Endothelial cell of umbilical vein (primary cell): Measurements from ENCODE around the gene RALGPS2. TPM values are rescaled to one million over a fixed set of nuclear protein-coding genes. Genes with fewer than 3 reads are reported as not detected.

Experiments
- BruUV-seq: library from RNA; stranded (reverse); fragments of 400-500 nt; replicated peaks from 2 replicates; lab custom pipeline; 2021; lab: Mats Ljungman, UMichigan
- CTCF ChIA-PET: fragments of 300-600, 350-600 bp; sonication (Branson Sonifier 250); formaldehyde crosslinking; loops from one replicate; lab custom pipeline; 2021; ENCODE audit warnings: antibody characterized with exemption, inconsistent platforms; lab: Charles Lee
- POLR2A ChIA-PET: fragments of 300-600, 350-600 bp; sonication (Branson Sonifier 250); formaldehyde crosslinking; loops from one replicate; lab custom pipeline; 2021; ENCODE audit warnings: antibody characterized with exemption, inconsistent platforms; lab: Charles Lee
- DNase-seq: peaks from one replicate; pipeline ENCODE4 v3.0.0-alpha.2; 2011; ENCODE audit warnings: low read depth, low spot score
- FAIRE-seq: peaks from 2 replicates; lab custom pipeline; 2011; peaks lifted over from hg19 to GRCh38; lab: Jason Lieb, UNC
- H2AFZ ChIP-seq: 2 replicates; pipeline ENCODE4 v1.6.0; 2012; ENCODE audit warnings: low read depth, low read length, control low read depth, inconsistent platforms
- H3K27ac ChIP-seq: 2 replicates; pipeline ENCODE4 v1.5.1; 2011; ENCODE audit warnings: low read depth, mild to moderate bottlenecking, control low read depth, low read length, moderate library complexity; ENCODE audit not compliant: insufficient read depth
- H3K27me3 ChIP-seq, 2 experiments: 2 replicates each; pipeline versions ENCODE4 v1.6.0 to v1.6.1; 2011; ENCODE audit warnings: low read length in 2 of 2, mixed read lengths in 1 of 2; ENCODE audit not compliant: control insufficient read depth in 2 of 2, insufficient read depth in 2 of 2
- H3K36me3 ChIP-seq, 2 experiments: 2 replicates in 1 of 2; 3 replicates in 1 of 2; pipeline ENCODE4 v1.5.1; 2011; ENCODE audit warnings: low read length in 2 of 2, mild to moderate bottlenecking in 1 of 2, moderate library complexity in 1 of 2; ENCODE audit not compliant: control insufficient read depth in 2 of 2, insufficient read depth in 2 of 2; ENCODE audit errors: extremely low read depth in 1 of 2
- H3K4me1 ChIP-seq: 3 replicates; pipeline ENCODE4 v1.5.1; 2011; ENCODE audit warnings: mild to moderate bottlenecking, low read length; ENCODE audit not compliant: control insufficient read depth, insufficient read depth; ENCODE audit errors: extremely low read depth
- H3K4me2 ChIP-seq: 2 replicates; pipeline ENCODE4 v1.6.1; 2011; ENCODE audit warnings: low read length, control low read depth, mixed read lengths; ENCODE audit not compliant: insufficient read depth
- H3K4me3 ChIP-seq, 3 experiments: fragments of 200-600 bp in 1 of 3; sonication (generic), shearing (Covaris generic) in 1 of 3; replicated peaks in 1 of 3; 2 replicates each; pipeline ENCODE4 v1.5.1; 2011 to 2016; ENCODE audit warnings: control low read depth in 3 of 3, low read length in 3 of 3, mild to moderate bottlenecking in 2 of 3, inconsistent platforms in 1 of 3, low read depth in 1 of 3, moderate library complexity in 1 of 3; ENCODE audit not compliant: insufficient read depth in 1 of 3
- H3K79me2 ChIP-seq: 2 replicates; pipeline ENCODE4 v1.6.0; 2012; ENCODE audit warnings: low read length, inconsistent platforms; ENCODE audit not compliant: control insufficient read depth, insufficient read depth
- H3K9ac ChIP-seq: replicated peaks from 2 replicates; pipeline ENCODE3; 2011; ENCODE audit warnings: low read length, control low read depth; ENCODE audit not compliant: insufficient read depth; ENCODE audit errors: extremely low read depth
- H3K9me1 ChIP-seq: replicated peaks from 3 replicates; pipeline ENCODE4 v1.6.0; 2011; ENCODE audit warnings: mild to moderate bottlenecking, low read length; ENCODE audit not compliant: control insufficient read depth, insufficient read depth; ENCODE audit errors: extremely low read depth
- H3K9me3 ChIP-seq: replicated peaks from 2 replicates; pipeline ENCODE4 v1.5.1; 2012; ENCODE audit warnings: low read length, inconsistent platforms; ENCODE audit not compliant: control insufficient read depth, insufficient read depth
- H4K20me1 ChIP-seq: replicated peaks from 2 replicates; pipeline ENCODE3; 2011; ENCODE audit warnings: mild to moderate bottlenecking, low read length; ENCODE audit not compliant: control insufficient read depth, insufficient read depth; ENCODE audit errors: extremely low read depth
- EZH2 ChIP-seq: IDR thresholded peaks from 2 replicates; pipeline ENCODE4 v1.6.1; 2012; ENCODE audit warnings: borderline replicate concordance, low read depth, mild to moderate bottlenecking, moderate library complexity, low read length, inconsistent platforms; ENCODE audit not compliant: severe bottlenecking
- FOS ChIP-seq: IDR thresholded peaks from 2 replicates; pipeline ENCODE4 v1.6.1; 2011; ENCODE audit warnings: mild to moderate bottlenecking, low read length, moderate library complexity, borderline replicate concordance; ENCODE audit not compliant: insufficient read depth
- GATA2 ChIP-seq: IDR thresholded peaks from 2 replicates; pipeline ENCODE4 v1.7.0; 2011; ENCODE audit warnings: low read depth, mild to moderate bottlenecking, moderate library complexity, mixed read lengths, low read length; ENCODE audit not compliant: insufficient read length, insufficient read depth
- JUN ChIP-seq: IDR thresholded peaks from 2 replicates; pipeline ENCODE4 v1.6.1; 2011; ENCODE audit warnings: borderline replicate concordance, low read depth; ENCODE audit not compliant: insufficient read length, insufficient read depth
- MYC ChIP-seq: IDR thresholded peaks from one replicate; pipeline ENCODE4 v1.6.1; 2011; ENCODE audit warnings: mild to moderate bottlenecking, low read depth, low read length
- POLR2A ChIP-seq: IDR thresholded peaks from 2 replicates; pipeline ENCODE4 v1.6.1; 2012; ENCODE audit warnings: low read depth, mild to moderate bottlenecking, control low read depth, low read length
- POLR2AphosphoS5 ChIP-seq: IDR thresholded peaks from 2 replicates; pipeline ENCODE4 v1.6.1; 2012; ENCODE audit warnings: low read depth, mild to moderate bottlenecking, control low read depth, low read length, moderate library complexity; ENCODE audit not compliant: insufficient read depth
- dilution Hi-C: fragments of 300-500 bp; cut with MboI; formaldehyde crosslinking; loops from one replicate; pipeline ENCODE4 v1.15.0; 2019; ENCODE audit warnings: low sequenced_read_pairs; ENCODE audit not compliant: extremely low pct_ligation_motif_present
- intact Hi-C: fragments of 100-400 bp; cut with micrococcal nuclease; formaldehyde crosslinking; loops from one replicate; pipeline ENCODE4 v1.10.0; 2022
- polyA plus RNA-seq, 4 experiments: library from polyadenylated mRNA; depleted of rRNA in 3 of 4; stranded (reverse) in 3 of 4; unstranded in 1 of 4; fragments of >200 nt; gene quantifications; 2 replicates each; pipeline versions ENCODE4 v1.2.1 to v1.2.3, GENCODE V29; 2011 to 2012; ENCODE audit warnings: missing spikeins in 1 of 4
- total RNA-seq: library from RNA; stranded (reverse); gene quantifications from 2 replicates; pipeline ENCODE4 v1.2.3, GENCODE V29; 2021
- TF ChIP-seq, protein P1 (sequence below), 2 donors: IDR thresholded peaks; 1 replicate in 1 of 2; 2 replicates in 1 of 2; pipeline ENCODE4 v1.5.1; 2011; ENCODE audit warnings: low read length in 2 of 2, mild to moderate bottlenecking in 2 of 2, moderate library complexity in 2 of 2, control low read depth in 1 of 2, inconsistent platforms in 1 of 2, low read depth in 1 of 2; ENCODE audit not compliant: insufficient read depth in 1 of 2; ENCODE audit errors: extremely low read depth in 1 of 2
- TF ChIP-seq, protein P2 (sequence below): IDR thresholded peaks from 2 replicates; pipeline ENCODE4 v1.6.1; 2011; ENCODE audit not compliant: insufficient read depth, insufficient read length

The RALGPS2 gene
- total and polyA plus RNA-seq, 2 donors (not counting 3 experiments of a cell fraction or from before 2014, with no cell fraction given): 4.6 to 27.7 TPM

DNA sequence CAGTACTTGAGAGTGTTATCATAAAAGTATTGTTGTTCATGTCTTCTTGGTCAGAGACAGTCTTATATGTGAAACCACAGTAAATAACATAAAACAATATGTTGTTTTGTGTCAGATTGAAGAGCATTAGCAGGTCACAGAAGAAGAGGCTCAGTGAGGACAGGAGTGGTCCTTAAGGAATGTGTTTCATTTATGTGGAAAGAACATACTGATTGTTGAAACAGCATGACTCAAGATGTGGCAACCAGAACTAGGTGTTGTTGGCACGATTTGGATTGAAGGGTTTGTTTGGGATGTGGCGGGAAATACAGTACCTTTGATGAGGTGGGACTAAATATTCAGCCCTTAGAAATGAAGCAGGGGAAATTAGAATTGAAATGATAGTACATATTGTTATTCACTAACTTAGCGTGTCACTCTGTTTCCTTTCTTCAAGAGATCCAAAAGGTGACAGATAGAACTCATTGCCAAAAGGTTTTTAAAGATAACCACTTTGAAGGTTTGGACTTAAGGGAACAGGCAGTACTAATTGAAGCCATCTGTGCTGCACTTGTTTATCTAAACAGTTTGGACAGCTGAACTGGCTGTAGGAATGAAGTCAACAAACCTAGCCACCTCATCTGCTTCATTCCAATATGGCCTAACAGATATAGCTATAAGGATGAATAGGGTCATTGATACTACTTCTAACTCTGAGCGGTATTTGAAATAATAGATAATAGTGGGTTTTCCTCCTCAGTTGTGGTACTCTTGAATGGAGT lies 14.4 kb downstream of the RALGPS2 start:
- no peak overlapping the region for H3K9ac ChIP-seq
- H3K79me2 ChIP-seq: peaks cover 3% of the 10 kb centered on the region
- no peaks in the 10 kb centered on the region for H4K20me1 ChIP-seq
- H3K4me1 ChIP-seq: peaks cover 3% of the 10 kb centered on the region
- H3K27ac ChIP-seq: no peak overlapping the region
- H2AFZ ChIP-seq: no peak overlapping the region
- no peak overlapping the region for H3K4me2 ChIP-seq
- ChIA-PET POLR2A (interaction anchor here (0.6 kb wide), 1 partner anchor 31 kb away, joined by 6 read pairs; no protein-coding TSS in a partner anchor), CTCF (interaction anchor here (1.1 to 4.1 kb wide), 3 partner anchors 14 to 206 kb away, joined by 3 to 15 read pairs (median 4); no protein-coding TSS in a partner anchor)
- no peak for TF ChIP-seq EZH2
- TF ChIP-seq, protein P1, sequence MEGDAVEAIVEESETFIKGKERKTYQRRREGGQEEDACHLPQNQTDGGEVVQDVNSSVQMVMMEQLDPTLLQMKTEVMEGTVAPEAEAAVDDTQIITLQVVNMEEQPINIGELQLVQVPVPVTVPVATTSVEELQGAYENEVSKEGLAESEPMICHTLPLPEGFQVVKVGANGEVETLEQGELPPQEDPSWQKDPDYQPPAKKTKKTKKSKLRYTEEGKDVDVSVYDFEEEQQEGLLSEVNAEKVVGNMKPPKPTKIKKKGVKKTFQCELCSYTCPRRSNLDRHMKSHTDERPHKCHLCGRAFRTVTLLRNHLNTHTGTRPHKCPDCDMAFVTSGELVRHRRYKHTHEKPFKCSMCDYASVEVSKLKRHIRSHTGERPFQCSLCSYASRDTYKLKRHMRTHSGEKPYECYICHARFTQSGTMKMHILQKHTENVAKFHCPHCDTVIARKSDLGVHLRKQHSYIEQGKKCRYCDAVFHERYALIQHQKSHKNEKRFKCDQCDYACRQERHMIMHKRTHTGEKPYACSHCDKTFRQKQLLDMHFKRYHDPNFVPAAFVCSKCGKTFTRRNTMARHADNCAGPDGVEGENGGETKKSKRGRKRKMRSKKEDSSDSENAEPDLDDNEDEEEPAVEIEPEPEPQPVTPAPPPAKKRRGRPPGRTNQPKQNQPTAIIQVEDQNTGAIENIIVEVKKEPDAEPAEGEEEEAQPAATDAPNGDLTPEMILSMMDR (IDR thresholded peaks at IDR 0.05; ENCODE audit: extremely low read depth in 1 of 2, insufficient read depth in 1 of 2, low read depth in 1 of 2, low read length in 2 of 2): no peak
- no peak for TF ChIP-seq POLR2AphosphoS5
- no peak for TF ChIP-seq FOS
- no peak for TF ChIP-seq POLR2A
- no peak for TF ChIP-seq JUN
- no peak for TF ChIP-seq GATA2
- TF ChIP-seq MYC: no peak
- TF ChIP-seq, protein P2, sequence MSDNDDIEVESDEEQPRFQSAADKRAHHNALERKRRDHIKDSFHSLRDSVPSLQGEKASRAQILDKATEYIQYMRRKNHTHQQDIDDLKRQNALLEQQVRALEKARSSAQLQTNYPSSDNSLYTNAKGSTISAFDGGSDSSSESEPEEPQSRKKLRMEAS: no peak
- no peaks in the 10 kb centered on the region for H3K9me3 ChIP-seq
- H3K27me3 ChIP-seq: no peaks in the 10 kb centered on the region
- DNase-seq (no peak), FAIRE-seq (no peak)
- dilution Hi-C loops (no loop called here), intact Hi-C loops (no loop called here)
- H3K36me3 ChIP-seq: peaks cover 0 to 2% of the 10 kb centered on the region in 2 experiments
- no peaks in the 10 kb centered on the region for H3K9me1 ChIP-seq
- no peak overlapping the region for H3K4me3 ChIP-seq
- BruUV-seq: no TSS peak
